HepG2 (cell line): ENCODE measurements around the gene DACT2. TPM values are rescaled to one million over a fixed set of nuclear protein-coding genes. Genes with fewer than 3 reads are reported as not detected.

Experiments used
- CCDC6 ChIP-seq: sonication (generic); formaldehyde crosslinking; IDR thresholded peaks from 2 replicates; pipeline ENCODE4 v1.8.1; 2022; ENCODE audit warnings: mild to moderate bottlenecking, missing genetic modification reagents, moderate library complexity
- CREM ChIP-seq, 2 experiments: sonication (generic) in 1 of 2; formaldehyde crosslinking in 1 of 2; IDR thresholded peaks; 2 replicates each; pipeline versions ENCODE4 v1.4.0 to v1.6.1; 2016 to 2020; ENCODE audit warnings: antibody characterized with exemption in 1 of 2, mild to moderate bottlenecking in 1 of 2, missing genetic modification reagents in 1 of 2
- CSRNP2 ChIP-seq: sonication (generic); formaldehyde crosslinking; conservative IDR thresholded peaks from 2 replicates; pipeline ENCODE4 v1.8.0; 2022; ENCODE audit warnings: low read depth, missing genetic modification reagents
- FOXO1 ChIP-seq: sonication (generic); formaldehyde crosslinking; IDR thresholded peaks from 2 replicates; pipeline ENCODE4 v1.4.0; 2020; ENCODE audit warnings: missing genetic modification reagents
- KDM5A ChIP-seq: fragments of 200-600 bp; sonication (generic); IDR thresholded peaks from 2 replicates; pipeline ENCODE4 v1.7.0; 2018; ENCODE audit warnings: antibody characterized with exemption, mild to moderate bottlenecking, low read length, borderline replicate concordance
- NFKBIZ ChIP-seq: IDR thresholded peaks from 2 replicates; pipeline ENCODE4 v1.6.1; 2018; ENCODE audit warnings: missing genetic modification reagents, missing compliant biosample characterization
- NONO ChIP-seq, 2 experiments: fragments of 450-650 bp in 1 of 2; sonication (generic) in 1 of 2; formaldehyde crosslinking in 1 of 2; IDR thresholded peaks in 1 of 2; conservative IDR thresholded peaks in 1 of 2; 2 replicates each; pipeline versions ENCODE4 v1.6.1 to v1.8.0; 2017 to 2022; ENCODE audit warnings: mild to moderate bottlenecking in 1 of 2, missing genetic modification reagents in 1 of 2, moderate library complexity in 1 of 2
- POGK ChIP-seq: sonication (generic); formaldehyde crosslinking; conservative IDR thresholded peaks from 2 replicates; pipeline ENCODE4 v1.8.0; 2022; ENCODE audit warnings: mild to moderate bottlenecking, moderate library complexity, missing genetic modification reagents
- REL ChIP-seq: sonication (generic); formaldehyde crosslinking; conservative IDR thresholded peaks from 2 replicates; pipeline ENCODE4 v1.8.0; 2022; ENCODE audit warnings: mild to moderate bottlenecking, missing genetic modification reagents, moderate library complexity
- RERE ChIP-seq: IDR thresholded peaks from 2 replicates; pipeline ENCODE4 v1.6.1; 2016; ENCODE audit warnings: low read depth, missing genetic modification reagents, missing compliant biosample characterization
- SRY ChIP-seq: sonication (generic); formaldehyde crosslinking; IDR thresholded peaks from 2 replicates; pipeline ENCODE4 v1.8.0; 2022; ENCODE audit warnings: mild to moderate bottlenecking, missing genetic modification reagents
- WIZ ChIP-seq: sonication (generic); formaldehyde crosslinking; IDR thresholded peaks from 2 replicates; pipeline ENCODE4 v1.5.1; 2020; ENCODE audit warnings: mild to moderate bottlenecking, missing genetic modification reagents
- ZBTB38 ChIP-seq: sonication (generic); formaldehyde crosslinking; IDR thresholded peaks from 2 replicates; pipeline ENCODE4 v1.5.1; 2020; ENCODE audit warnings: mild to moderate bottlenecking, missing genetic modification reagents
- ZFP90 ChIP-seq: sonication (generic); formaldehyde crosslinking; IDR thresholded peaks from 2 replicates; pipeline ENCODE4 v1.8.0; 2022; ENCODE audit warnings: missing genetic modification reagents, mild to moderate bottlenecking, inconsistent platforms, borderline replicate concordance
- ZNF331 ChIP-seq: sonication (generic); formaldehyde crosslinking; IDR thresholded peaks from 2 replicates; pipeline ENCODE4 v1.4.0; 2020; ENCODE audit warnings: missing genetic modification reagents
- ZNF550 ChIP-seq: sonication (generic); formaldehyde crosslinking; IDR thresholded peaks from 2 replicates; pipeline ENCODE4 v1.4.0; 2020; ENCODE audit warnings: mild to moderate bottlenecking, missing genetic modification reagents, borderline replicate concordance
- ZNF552 ChIP-seq: sonication (generic); formaldehyde crosslinking; IDR thresholded peaks from 2 replicates; pipeline ENCODE4 v1.9.0; 2022; ENCODE audit warnings: missing genetic modification reagents, mild to moderate bottlenecking, borderline replicate concordance
- ZNF879 ChIP-seq: sonication (generic); formaldehyde crosslinking; IDR thresholded peaks from 2 replicates; pipeline ENCODE4 v1.8.1; 2023; ENCODE audit warnings: missing genetic modification reagents
- ZSCAN31 ChIP-seq: sonication (generic); formaldehyde crosslinking; IDR thresholded peaks from 2 replicates; pipeline ENCODE4 v1.5.0; 2020; ENCODE audit warnings: low read depth, mild to moderate bottlenecking, missing genetic modification reagents
- polyA plus RNA-seq, 8 experiments: library from polyadenylated mRNA; depleted of rRNA in 3 of 8; stranded (reverse) in 7 of 8; unstranded in 1 of 8; fragments of >200 nt; fragmentation: Illumina TruSeq in 4 of 8; extraction: Trizol in 4 of 8; gene quantifications; 2 replicates each; pipeline versions ENCODE4 v1.2.1 to v1.2.3, GENCODE V29; 2011 to 2016; ENCODE audit warnings: low read depth in 4 of 8, missing spikeins in 1 of 8, mixed read lengths in 1 of 8; ENCODE audit not compliant: insufficient read depth in 1 of 8
- total RNA-seq, 5 experiments: library from RNA; depleted of rRNA; stranded (reverse); fragments of >200 nt; fragmentation: Illumina TruSeq; extraction: Trizol; gene quantifications; 2 replicates each; pipeline ENCODE4 v1.2.3, GENCODE V29; 2016; ENCODE audit warnings: low read depth in 1 of 5

Gene DACT2
- total and polyA plus RNA-seq, 2 of the 13 experiments (the other 11 are each of a cell fraction or from before 2014, with no cell fraction given): 0.15 TPM; not detected in 1

GRCh38 chr6:168264593-168265335, 54.8 kb downstream of the DACT2 start (continued):
- TF ChIP-seq REL (CRISPR knock-in tag) (no peak), NFKBIZ (no peak; the same call in 1 of the 2 replicates), ZNF879 (0 out of 2 replicates have a peak, but pooled peaks have one; percentile 53), FOXO1 (CRISPR knock-in tag) (peak; percentile 84), ZBTB38 (CRISPR knock-in tag) (no peak), CCDC6 (0 out of 2 replicates have a peak, but pooled peaks have one; percentile 48), NONO (IDR thresholded peaks at IDR 0.05) (no peak), NONO (CRISPR knock-in tag; conservative IDR thresholded peaks at IDR 0.05) (peak; percentile 43), CREM (IDR thresholded peaks at IDR 0.05) (no peak; the same call in 1 of the 2 replicates), CREM (CRISPR knock-in tag; IDR thresholded peaks at IDR 0.05) (no peak), ZNF552 (no peak), POGK (0 out of 2 replicates have a peak, but pooled peaks have one; percentile 63), KDM5A (no peak), WIZ (no peak), ZNF550 (CRISPR knock-in tag) (no peak), ZNF331 (CRISPR knock-in tag) (no peak; the same call in 1 of the 2 replicates), RERE (peak; percentile 88; the same call in 1 of the 2 replicates), ZSCAN31 (CRISPR knock-in tag) (no peak), ZFP90 (CRISPR knock-in tag) (no peak), SRY (CRISPR knock-in tag) (no peak), CSRNP2 (CRISPR knock-in tag) (no peak)
